GM12891 (cell line): ENCODE results near the gene NCOR1.
A peak's percentile ranks its signal among the peaks of the same experiment; 100 is the strongest.

Experiments used
- DNase-seq: peaks from one replicate; pipeline ENCODE4 v3.0.0; 2011; ENCODE audit warnings: low spot score; ENCODE audit not compliant: insufficient read length
- FAIRE-seq: peaks from 2 replicates; lab custom pipeline; 2011; peaks lifted over from hg19 to GRCh38; lab: Jason Lieb, UNC
- PAX5 ChIP-seq: IDR thresholded peaks from 2 replicates; pipeline ENCODE4 v1.6.1; 2011; ENCODE audit warnings: low read length, moderate library complexity, mild to moderate bottlenecking; ENCODE audit not compliant: insufficient read depth, severe bottlenecking
- POLR2A ChIP-seq: IDR thresholded peaks from 2 replicates; pipeline ENCODE4 v1.6.1; 2011; ENCODE audit warnings: low read depth, low read length, control low read depth
- POLR2AphosphoS5 ChIP-seq: IDR thresholded peaks from 2 replicates; pipeline ENCODE4 v1.6.1; 2011; ENCODE audit warnings: low read depth, low read length, control low read depth
- POU2F2 ChIP-seq: IDR thresholded peaks from 2 replicates; pipeline ENCODE4 v1.6.1; 2011; ENCODE audit warnings: low read depth, mild to moderate bottlenecking, control low read depth, low read length, moderate library complexity
- SPI1 ChIP-seq: IDR thresholded peaks from 2 replicates; pipeline ENCODE4 v1.6.1; 2011; ENCODE audit warnings: low read depth, low read length, control low read depth
- TAF1 ChIP-seq: IDR thresholded peaks from 2 replicates; pipeline ENCODE4 v1.6.1; 2011; ENCODE audit warnings: low read depth, low read length, control low read depth

The NCOR1 gene

DNA sequence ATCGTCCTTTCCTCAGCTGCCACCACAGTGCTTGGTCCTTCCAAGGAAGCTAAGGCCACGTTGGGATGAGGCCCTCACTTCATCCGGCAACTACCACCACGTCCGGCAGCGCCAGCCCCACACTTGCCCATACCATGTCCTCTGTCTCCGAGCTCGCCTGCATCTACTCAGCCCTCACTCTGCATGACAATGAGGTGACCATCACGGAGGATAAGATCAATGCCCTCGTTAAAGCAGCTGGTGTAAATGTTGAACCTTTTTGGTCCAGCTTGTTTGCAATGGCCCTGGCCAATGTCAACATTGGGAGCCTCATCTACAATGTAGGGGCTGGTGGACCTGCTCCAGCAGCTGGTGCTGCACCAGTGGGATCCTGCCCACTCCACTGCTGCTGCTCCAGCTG, 170.8 kb downstream of the NCOR1 start:
- no peak for DNase-seq
- no peak for FAIRE-seq
- TF ChIP-seq SPI1 (no peak), POLR2AphosphoS5 (no peak), TAF1 (no peak), POLR2A (no peak), POU2F2 (no peak), PAX5 (no peak)

DNA sequence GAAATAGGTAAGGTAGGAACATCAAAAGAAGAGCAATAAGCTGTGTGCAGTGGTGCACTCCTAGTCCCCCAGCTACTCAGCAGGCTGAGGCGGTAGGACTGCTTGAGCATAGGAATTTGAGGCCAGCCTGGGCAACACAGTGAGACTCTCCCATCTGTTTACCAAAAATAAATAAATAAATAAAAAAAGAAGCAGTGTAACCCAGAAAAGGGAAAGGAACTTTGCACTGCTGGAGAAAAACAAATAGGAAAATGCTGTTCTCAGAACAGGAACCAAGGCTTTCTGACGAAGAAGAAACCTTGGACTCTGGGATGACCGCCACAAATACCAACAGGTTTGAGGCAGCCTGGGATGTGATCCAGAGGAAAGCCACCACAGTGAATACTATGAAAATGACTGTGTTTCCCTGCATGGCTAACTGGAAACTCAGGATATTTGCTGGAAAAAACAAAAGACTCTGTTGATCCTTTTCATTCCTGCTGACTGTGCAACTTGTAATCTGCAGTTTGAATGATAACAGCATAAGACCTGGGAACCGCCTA, 174.6 kb downstream of the NCOR1 start:
- FAIRE-seq: no peak
- no peak for DNase-seq
- no peak for TF ChIP-seq POU2F2
- no peak for TF ChIP-seq POLR2A
- no peak for TF ChIP-seq PAX5
- no peak for TF ChIP-seq SPI1
- TF ChIP-seq POLR2AphosphoS5: no peak
- no peak for TF ChIP-seq TAF1

- TF ChIP-seq PAX5: no peak
- no peak for TF ChIP-seq POU2F2
- no peak for TF ChIP-seq POLR2A
- TF ChIP-seq TAF1: no peak
- no peak for TF ChIP-seq SPI1
- TF ChIP-seq POLR2AphosphoS5: no peak
- DNase-seq (no peak), FAIRE-seq (no peak)
Measured at GRCh38 chr17:16037636-16038035, 177.7 kb downstream of the NCOR1 start.

GRCh38 chr17:16036261-16036660, 179.1 kb downstream of the NCOR1 start:
- DNase-seq (no peak), FAIRE-seq (no peak)
- TF ChIP-seq POLR2A: no peak
- TF ChIP-seq POLR2AphosphoS5: no peak
- TF ChIP-seq SPI1: no peak
- TF ChIP-seq PAX5: no peak

DNA sequence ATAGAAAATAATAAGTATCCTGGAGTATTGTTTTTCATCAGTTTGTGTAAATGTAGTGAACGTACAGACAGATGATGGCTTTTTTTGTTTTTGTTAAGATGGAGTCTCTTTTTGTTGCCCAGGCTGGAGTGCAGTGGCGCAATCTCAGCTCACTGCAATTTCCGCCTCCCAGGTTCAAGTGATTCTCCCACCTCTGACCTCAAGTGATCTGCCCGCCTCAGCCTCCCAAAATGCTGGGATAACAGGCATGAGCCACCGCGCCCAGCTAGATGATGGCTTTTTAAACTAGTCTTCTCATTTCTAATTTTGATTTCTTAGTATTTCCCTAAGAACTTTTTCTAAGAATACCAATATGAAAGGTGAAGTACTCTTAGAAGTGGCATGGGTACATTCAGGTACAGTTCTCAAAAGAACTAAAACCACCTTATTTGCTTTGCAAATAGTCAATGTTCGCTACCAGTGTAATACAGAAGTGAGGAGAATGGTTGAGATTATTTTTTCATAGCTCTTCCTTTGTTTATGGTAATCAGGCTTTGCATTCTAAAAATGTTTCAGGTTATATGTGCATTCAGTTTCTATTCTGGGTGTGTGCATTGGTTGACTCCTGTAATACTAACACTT, 181.5 kb downstream of the NCOR1 start:
- TF ChIP-seq POLR2AphosphoS5: no peak
- no peak for TF ChIP-seq TAF1
- no peak for TF ChIP-seq PAX5
- TF ChIP-seq SPI1: no peak
- TF ChIP-seq POU2F2: no peak
- TF ChIP-seq POLR2A: no peak
- DNase-seq (no peak), FAIRE-seq (no peak)

GRCh38 chr17:16027708-16028584, 187.4 kb downstream of the NCOR1 start:
- peak; percentile 32 for DNase-seq
- FAIRE-seq: peak; percentile 26

GRCh38 chr17:16026895-16027294, 188.4 kb downstream of the NCOR1 start:
- no peak for DNase-seq
- peak; percentile 50 for FAIRE-seq
- TF ChIP-seq TAF1 (no peak), POLR2A (no peak), PAX5 (no peak), SPI1 (no peak), POLR2AphosphoS5 (no peak), POU2F2 (no peak)

More at GRCh38 chr17:16027708-16028584, 187.4 kb downstream of the NCOR1 start:
- TF ChIP-seq POLR2AphosphoS5 (no peak), POLR2A (no peak), SPI1 (no peak), POU2F2 (no peak), TAF1 (no peak), PAX5 (no peak)

- FAIRE-seq (no peak), DNase-seq (no peak)
- no peak for TF ChIP-seq POLR2A
- no peak for TF ChIP-seq POU2F2
- TF ChIP-seq POLR2AphosphoS5: no peak
- TF ChIP-seq PAX5: no peak
- TF ChIP-seq SPI1: no peak
- no peak for TF ChIP-seq TAF1
Measured at GRCh38 chr17:16025202-16025601, 190.1 kb downstream of the NCOR1 start.

DNA sequence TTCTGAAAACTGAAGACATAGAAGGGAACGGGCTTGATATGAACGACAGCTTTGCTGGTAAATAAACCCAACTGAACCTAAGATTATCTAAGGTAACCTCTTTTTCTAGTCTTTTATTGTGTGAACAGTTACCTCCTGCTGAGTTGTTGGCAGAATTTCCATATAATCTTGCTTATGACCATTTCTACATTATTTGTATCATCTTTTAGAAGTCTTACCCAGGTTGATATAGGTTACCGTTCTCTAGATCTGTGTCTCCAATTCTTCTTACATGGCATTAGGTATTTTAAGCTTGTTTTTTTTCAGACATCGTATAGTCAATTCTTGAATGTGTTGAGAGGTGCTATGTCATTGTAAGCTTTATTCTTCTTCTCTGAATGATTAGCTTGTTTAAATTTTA, 191.5 kb downstream of the NCOR1 start:
- no peak for TF ChIP-seq SPI1
- TF ChIP-seq PAX5: no peak
- TF ChIP-seq TAF1: no peak
- no peak for TF ChIP-seq POLR2A
- TF ChIP-seq POLR2AphosphoS5: no peak
- no peak for TF ChIP-seq POU2F2
- FAIRE-seq: no peak
- DNase-seq: no peak

DNA sequence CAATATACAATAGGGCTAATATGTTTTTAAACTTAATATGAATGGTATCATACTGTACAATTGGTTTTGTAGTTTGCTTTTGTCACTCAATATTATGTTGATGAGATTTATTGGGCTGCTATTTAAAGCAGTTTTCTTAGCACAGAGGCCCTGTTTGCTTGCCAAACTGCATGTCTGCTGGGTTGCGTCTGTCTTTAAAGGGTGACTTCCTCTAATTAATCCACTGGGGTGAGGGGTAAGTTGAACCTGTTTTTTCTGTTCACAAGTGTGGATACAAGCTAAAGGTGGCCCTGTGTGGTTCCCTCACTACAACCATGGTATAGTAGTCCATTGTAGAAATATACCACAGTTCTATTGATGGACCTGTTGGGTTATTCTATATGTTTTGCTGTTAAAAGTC, 196.0 kb downstream of the NCOR1 start:
- DNase-seq: no peak
- no peak for FAIRE-seq
- TF ChIP-seq PAX5: no peak
- no peak for TF ChIP-seq POU2F2
- TF ChIP-seq TAF1: no peak
